K562 (cell line): ENCODE results near the gene EIF5B. TPM values are rescaled to one million over a fixed set of nuclear protein-coding genes. Genes with fewer than 3 reads are reported as not detected.

ENCODE experiments used
- E2F3 ChIP-seq: fragments of 250-450 bp; sonication (Bioruptor Pico); IDR thresholded peaks from 2 replicates; pipeline ENCODE4 v1.4.0; 2020; ENCODE audit warnings: mild to moderate bottlenecking
- E4F1 ChIP-seq: fragments of 250-450 bp; sonication (Bioruptor Pico); IDR thresholded peaks from 2 replicates; pipeline ENCODE4 v1.5.0; 2021; ENCODE audit warnings: mild to moderate bottlenecking, borderline replicate concordance
- MECOM ChIP-seq: fragments of 250-450 bp; sonication (Bioruptor Pico); IDR thresholded peaks from 2 replicates; pipeline ENCODE4 v1.8.0; 2022; ENCODE audit warnings: inconsistent platforms
- RBM15 ChIP-seq: fragments of 200-400 bp; formaldehyde crosslinking; IDR thresholded peaks from 2 replicates; pipeline ENCODE4 v1.6.1; 2018; ENCODE audit warnings: mild to moderate bottlenecking, low read length, moderate library complexity; ENCODE audit not compliant: insufficient read depth
- ZNF511 ChIP-seq: sonication (generic); formaldehyde crosslinking; IDR thresholded peaks from 2 replicates; pipeline ENCODE4 v1.8.0; 2022; ENCODE audit warnings: mild to moderate bottlenecking, missing genetic modification reagents
- polyA plus RNA-seq, 8 experiments: library from polyadenylated mRNA; depleted of rRNA in 4 of 8; stranded (reverse) in 5 of 8; unstranded in 3 of 8; fragments of >200 nt; fragmentation: Nextera tagmentation in 2 of 8; fragmentation: Illumina TruSeq in 1 of 8; extraction: Ambion mirVana in 2 of 8; extraction: Trizol in 1 of 8; gene quantifications; 2 replicates each; pipeline versions ENCODE4 v1.2.1 to v1.2.3, GENCODE V29; 2011 to 2014; ENCODE audit warnings: inconsistent platforms in 1 of 8, missing spikeins in 1 of 8
- total RNA-seq, 7 experiments: library from RNA; depleted of rRNA in 6 of 7; stranded (reverse); fragments of >200 nt in 6 of 7; fragmentation: Illumina TruSeq in 2 of 7; extraction: Trizol in 2 of 7; gene quantifications; 2 replicates each; pipeline versions ENCODE4 v1.2.1 to v1.2.3, GENCODE V29; 2011 to 2021; ENCODE audit warnings: low replicate concordance in 1 of 7

Gene EIF5B
- total and polyA plus RNA-seq, 9 of the 15 experiments (the other 6 are each of a cell fraction or from before 2014, with no cell fraction given) = 26.5 to 143 (median 47.7) TPM

GRCh38 chr2:99450199-99450598 lies 113.0 kb downstream of the EIF5B start (continued):
- no peak for TF ChIP-seq RBM15
- TF ChIP-seq ZNF511 = no peak
- no peak for TF ChIP-seq MECOM
- TF ChIP-seq E4F1 (CRISPR knock-in tag) = no peak
- TF ChIP-seq E2F3 = no peak
- TF ChIP-seq, all 486 proteins: peak for 0

Other genes with a start within 250 kb of the EIF5B start
Only the 7 nearest of the 9 such genes appear.
- gene LIPT1, start 182.4 kb upstream of the EIF5B start, total RNA-seq (2014; rRNA removed) = 6.7 and 10.4 TPM in 2 replicates
- 9.7 and 11.6 TPM in 2 replicates for gene LIPT1, start 182.4 kb upstream of the EIF5B start, total RNA-seq (2014; rRNA removed; fragmentation: Illumina TruSeq; extraction: Trizol)
- gene LIPT1, start 182.4 kb upstream of the EIF5B start, total RNA-seq (2015; rRNA removed; fragmentation: Illumina TruSeq; extraction: Trizol) = 9.2 and 9.5 TPM in 2 replicates
- gene LIPT1, start 182.4 kb upstream of the EIF5B start, total RNA-seq (2021) = 6.4 and 8.6 TPM in 2 replicates
- 13.3 and 17.6 TPM in 2 replicates for gene LIPT1, start 182.4 kb upstream of the EIF5B start, polyA plus RNA-seq (2011; rRNA removed)
- gene LIPT1, start 182.4 kb upstream of the EIF5B start, polyA plus RNA-seq (2014; fragmentation: Illumina TruSeq; extraction: Trizol) = 11.7 and 11.9 TPM in 2 replicates
- 10 to 100 TPM; 16.3 to 18.3 TPM for gene LIPT1, start 182.4 kb upstream of the EIF5B start, polyA plus RNA-seq (2014; fragmentation: Nextera tagmentation; extraction: Ambion mirVana)
- gene LIPT1, start 182.4 kb upstream of the EIF5B start, polyA plus RNA-seq (2014; rRNA removed) = 10.5 and 12.1 TPM in 2 replicates
- 23.7 and 25.5 TPM in 2 replicates for gene MITD1, start 156.3 kb upstream of the EIF5B start, total RNA-seq (2014; rRNA removed)
- gene MITD1, start 156.3 kb upstream of the EIF5B start, total RNA-seq (2014; rRNA removed; fragmentation: Illumina TruSeq; extraction: Trizol) = 42.8 and 46.2 TPM in 2 replicates
- 47.1 and 50.9 TPM in 2 replicates for gene MITD1, start 156.3 kb upstream of the EIF5B start, total RNA-seq (2015; rRNA removed; fragmentation: Illumina TruSeq; extraction: Trizol)
- gene MITD1, start 156.3 kb upstream of the EIF5B start, total RNA-seq (2021) = 19.6 and 20.5 TPM in 2 replicates
- 22.9 and 30.7 TPM in 2 replicates for gene MITD1, start 156.3 kb upstream of the EIF5B start, polyA plus RNA-seq (2011; rRNA removed)
- 36.6 and 43.2 TPM in 2 replicates for gene MITD1, start 156.3 kb upstream of the EIF5B start, polyA plus RNA-seq (2014; fragmentation: Illumina TruSeq; extraction: Trizol)
- 10 to 100 TPM; 62.3 to 71.8 TPM for gene MITD1, start 156.3 kb upstream of the EIF5B start, polyA plus RNA-seq (2014; fragmentation: Nextera tagmentation; extraction: Ambion mirVana)
- 42.4 and 48.7 TPM in 2 replicates for gene MITD1, start 156.3 kb upstream of the EIF5B start, polyA plus RNA-seq (2014; rRNA removed)
- gene MRPL30, start 156.2 kb upstream of the EIF5B start, total RNA-seq (2014; rRNA removed) = 66.6 and 73.2 TPM in 2 replicates
- 97.0 and 106 TPM in 2 replicates for gene MRPL30, start 156.2 kb upstream of the EIF5B start, total RNA-seq (2014; rRNA removed; fragmentation: Illumina TruSeq; extraction: Trizol)
- 88.8 and 100 TPM in 2 replicates for gene MRPL30, start 156.2 kb upstream of the EIF5B start, total RNA-seq (2015; rRNA removed; fragmentation: Illumina TruSeq; extraction: Trizol)
- gene MRPL30, start 156.2 kb upstream of the EIF5B start, total RNA-seq (2021) = 64.0 and 69.7 TPM in 2 replicates
- 71.8 and 87.0 TPM in 2 replicates for gene MRPL30, start 156.2 kb upstream of the EIF5B start, polyA plus RNA-seq (2011; rRNA removed)
- 108 and 123 TPM in 2 replicates for gene MRPL30, start 156.2 kb upstream of the EIF5B start, polyA plus RNA-seq (2014; fragmentation: Illumina TruSeq; extraction: Trizol)
- gene MRPL30, start 156.2 kb upstream of the EIF5B start, polyA plus RNA-seq (2014; fragmentation: Nextera tagmentation; extraction: Ambion mirVana) = 100 to 1,000 TPM in 1 of 2 experiments, 10 to 100 TPM in 1; 63.3 to 130 TPM
- gene MRPL30, start 156.2 kb upstream of the EIF5B start, polyA plus RNA-seq (2014; rRNA removed) = 70.8 and 74.9 TPM in 2 replicates
- not detected in 2 replicates for gene LYG2, start 81.7 kb upstream of the EIF5B start, total RNA-seq (2014; rRNA removed)
- gene LYG2, start 81.7 kb upstream of the EIF5B start, total RNA-seq (2014; rRNA removed; fragmentation: Illumina TruSeq; extraction: Trizol) = not detected in 2 replicates
- gene LYG2, start 81.7 kb upstream of the EIF5B start, total RNA-seq (2015; rRNA removed; fragmentation: Illumina TruSeq; extraction: Trizol) = 0.34 TPM in 1 of 2 replicates, not detected in the other
- not detected in 2 replicates for gene LYG2, start 81.7 kb upstream of the EIF5B start, total RNA-seq (2021)
- gene LYG2, start 81.7 kb upstream of the EIF5B start, polyA plus RNA-seq (2011; rRNA removed) = not detected in 2 replicates
- not detected in 2 replicates for gene LYG2, start 81.7 kb upstream of the EIF5B start, polyA plus RNA-seq (2014; fragmentation: Illumina TruSeq; extraction: Trizol)
- under 1 TPM; 0.15 to 0.21 TPM for gene LYG2, start 81.7 kb upstream of the EIF5B start, polyA plus RNA-seq (2014; fragmentation: Nextera tagmentation; extraction: Ambion mirVana)
- 0.17 TPM in 1 of 2 replicates, not detected in the other for gene LYG2, start 81.7 kb upstream of the EIF5B start, polyA plus RNA-seq (2014; rRNA removed)
- gene LYG1, start 36.2 kb upstream of the EIF5B start, total RNA-seq (2014; rRNA removed) = 0.64 and 0.94 TPM in 2 replicates
- gene LYG1, start 36.2 kb upstream of the EIF5B start, total RNA-seq (2014; rRNA removed; fragmentation: Illumina TruSeq; extraction: Trizol) = 1.0 and 1.1 TPM in 2 replicates
- 1.1 and 1.2 TPM in 2 replicates for gene LYG1, start 36.2 kb upstream of the EIF5B start, total RNA-seq (2015; rRNA removed; fragmentation: Illumina TruSeq; extraction: Trizol)
- gene LYG1, start 36.2 kb upstream of the EIF5B start, total RNA-seq (2021) = 0.91 and 1.3 TPM in 2 replicates
- 2.6 and 4.7 TPM in 2 replicates for gene LYG1, start 36.2 kb upstream of the EIF5B start, polyA plus RNA-seq (2011; rRNA removed)
- gene LYG1, start 36.2 kb upstream of the EIF5B start, polyA plus RNA-seq (2014; fragmentation: Illumina TruSeq; extraction: Trizol) = 0.68 and 1.4 TPM in 2 replicates
- gene LYG1, start 36.2 kb upstream of the EIF5B start, polyA plus RNA-seq (2014; fragmentation: Nextera tagmentation; extraction: Ambion mirVana) = 1 to 10 TPM; 1.7 to 1.8 TPM
- 1.2 and 1.7 TPM in 2 replicates for gene LYG1, start 36.2 kb upstream of the EIF5B start, polyA plus RNA-seq (2014; rRNA removed)
- 34.4 and 39.2 TPM in 2 replicates for gene TXNDC9, start 1.1 kb upstream of the EIF5B start, total RNA-seq (2014; rRNA removed)
- gene TXNDC9, start 1.1 kb upstream of the EIF5B start, total RNA-seq (2014; rRNA removed; fragmentation: Illumina TruSeq; extraction: Trizol) = 75.8 and 85.2 TPM in 2 replicates
- 67.4 and 68.8 TPM in 2 replicates for gene TXNDC9, start 1.1 kb upstream of the EIF5B start, total RNA-seq (2015; rRNA removed; fragmentation: Illumina TruSeq; extraction: Trizol)
- gene TXNDC9, start 1.1 kb upstream of the EIF5B start, total RNA-seq (2021) = 37.1 and 37.5 TPM in 2 replicates
- gene TXNDC9, start 1.1 kb upstream of the EIF5B start, polyA plus RNA-seq (2011; rRNA removed) = 46.3 and 65.5 TPM in 2 replicates
- 58.3 and 58.4 TPM in 2 replicates for gene TXNDC9, start 1.1 kb upstream of the EIF5B start, polyA plus RNA-seq (2014; fragmentation: Illumina TruSeq; extraction: Trizol)
- gene TXNDC9, start 1.1 kb upstream of the EIF5B start, polyA plus RNA-seq (2014; fragmentation: Nextera tagmentation; extraction: Ambion mirVana) = 100 to 1,000 TPM; 194 to 211 TPM
- 44.6 and 51.3 TPM in 2 replicates for gene TXNDC9, start 1.1 kb upstream of the EIF5B start, polyA plus RNA-seq (2014; rRNA removed)
- gene REV1, start 152.6 kb downstream of the EIF5B start, total RNA-seq (2014; rRNA removed) = 25.0 and 28.1 TPM in 2 replicates
- gene REV1, start 152.6 kb downstream of the EIF5B start, total RNA-seq (2014; rRNA removed; fragmentation: Illumina TruSeq; extraction: Trizol) = 38.8 and 39.2 TPM in 2 replicates
- 38.1 and 41.8 TPM in 2 replicates for gene REV1, start 152.6 kb downstream of the EIF5B start, total RNA-seq (2015; rRNA removed; fragmentation: Illumina TruSeq; extraction: Trizol)
- gene REV1, start 152.6 kb downstream of the EIF5B start, total RNA-seq (2021) = 26.2 and 29.6 TPM in 2 replicates
- 54.4 and 57.6 TPM in 2 replicates for gene REV1, start 152.6 kb downstream of the EIF5B start, polyA plus RNA-seq (2011; rRNA removed)
- gene REV1, start 152.6 kb downstream of the EIF5B start, polyA plus RNA-seq (2014; fragmentation: Illumina TruSeq; extraction: Trizol) = 22.9 and 26.4 TPM in 2 replicates
- 10 to 100 TPM; 12.8 to 13.1 TPM for gene REV1, start 152.6 kb downstream of the EIF5B start, polyA plus RNA-seq (2014; fragmentation: Nextera tagmentation; extraction: Ambion mirVana)
- 32.1 TPM in 2 replicates for gene REV1, start 152.6 kb downstream of the EIF5B start, polyA plus RNA-seq (2014; rRNA removed)